ENCODE results near the gene PDC. TPM values are rescaled to one million over a fixed set of nuclear protein-coding genes. Genes with fewer than 3 reads are reported as not detected.
"Not testable (repeated sequence)": the region's sequence is repeated elsewhere in the genome, so short reads cannot be mapped to it uniquely, and the experiment has no call there.

Gene PDC
- total and polyA plus RNA-seq, 2 experiments from 2014 or later = not detected

- Histone ChIP-seq H3K9me2 (replicated peaks; ENCODE audit: insufficient read depth) (no peaks in the 10 kb centered on the region), H4K20me1 (ENCODE audit: insufficient read depth, poor library complexity, severe bottlenecking) (no peaks in the 10 kb centered on the region), H2AFZ (no peak overlapping the region), H3K27ac (no peak overlapping the region), H3K27me3 (no peaks in the 10 kb centered on the region), H3K9me3 (ENCODE audit: low read depth) (no peaks in the 10 kb centered on the region), H3K4me3 (no peak overlapping the region), H3K36me3 (replicated peaks; ENCODE audit: insufficient read depth, low read depth) (no peaks in the 10 kb centered on the region), H3K4me1 (ENCODE audit: insufficient read depth) (no peaks in the 10 kb centered on the region), H3K4me2 (no peak overlapping the region), H3K79me2 (no peaks in the 10 kb centered on the region)
- TF ChIP-seq EZH2phosphoT487 (IDR thresholded peaks at IDR 0.05; ENCODE audit: low read depth, severe bottlenecking, unreplicated experiment) (no peak), CTCF (IDR thresholded peaks at IDR 0.05; ENCODE audit: poor library complexity) (no peak), EZH2 (IDR thresholded peaks at IDR 0.05; ENCODE audit: borderline replicate concordance) (no peak)
- WGBS (ENCODE audit: low lambda C conversion rate, missing lambda C conversion rate) = 90% methylated on average over 3 of the region's 3 CpGs
- no peak for DNase-seq (ENCODE audit: low spot score)
These were observed 3.0 kb upstream of the PDC start for GRCh38 chr1:186463926-186464325.

- H3K79me2 ChIP-seq = no peaks in the 10 kb centered on the region
- TF ChIP-seq EZH2phosphoT487 (IDR thresholded peaks at IDR 0.05; ENCODE audit: low read depth, severe bottlenecking, unreplicated experiment) (no peak), EZH2 (IDR thresholded peaks at IDR 0.05; ENCODE audit: borderline replicate concordance) (no peak), CTCF (IDR thresholded peaks at IDR 0.05; ENCODE audit: poor library complexity) (no peak)
- no peak overlapping the region for H3K27ac ChIP-seq
- no peak overlapping the region for H3K4me3 ChIP-seq
- no peaks in the 10 kb centered on the region for H3K27me3 ChIP-seq
- 48% methylated on average over 5 of the region's 5 CpGs for WGBS (ENCODE audit: low lambda C conversion rate, missing lambda C conversion rate)
- no peak overlapping the region for H2AFZ ChIP-seq
- no peaks in the 10 kb centered on the region for H4K20me1 ChIP-seq (ENCODE audit: insufficient read depth, poor library complexity, severe bottlenecking)
- no peaks in the 10 kb centered on the region for H3K9me3 ChIP-seq (ENCODE audit: low read depth)
- no peak for DNase-seq (ENCODE audit: low spot score)
- no peaks in the 10 kb centered on the region for H3K9me2 ChIP-seq (replicated peaks; ENCODE audit: insufficient read depth)
- no peaks in the 10 kb centered on the region for H3K36me3 ChIP-seq (replicated peaks; ENCODE audit: insufficient read depth, low read depth)
- H3K4me1 ChIP-seq (ENCODE audit: insufficient read depth) = no peaks in the 10 kb centered on the region
- H3K4me2 ChIP-seq = no peak overlapping the region
These were observed 2.6 kb upstream of the PDC start for GRCh38 chr1:186463511-186463910.

- not testable (repeated sequence) for H3K27ac ChIP-seq; H3K9me3 ChIP-seq (ENCODE audit: low read depth); H3K4me1 ChIP-seq (ENCODE audit: insufficient read depth); H4K20me1 ChIP-seq (ENCODE audit: insufficient read depth, poor library complexity, severe bottlenecking); H3K9me2 ChIP-seq (replicated peaks; ENCODE audit: insufficient read depth); H2AFZ ChIP-seq; DNase-seq (ENCODE audit: low spot score); H3K27me3 ChIP-seq; H3K4me2 ChIP-seq; H3K36me3 ChIP-seq (replicated peaks; ENCODE audit: insufficient read depth, low read depth); H3K4me3 ChIP-seq; H3K79me2 ChIP-seq
- WGBS (ENCODE audit: low lambda C conversion rate, missing lambda C conversion rate) = over 99% methylated on average over 14 of the region's 14 CpGs
These were observed 1.8 kb downstream of the PDC start for GRCh38 chr1:186459161-186459560.

GRCh38 chr1:186456729-186457255, 4.1 kb downstream of the PDC start:
- WGBS (ENCODE audit: low lambda C conversion rate, missing lambda C conversion rate) = 89% methylated on average over 3 of the region's 3 CpGs
- Histone ChIP-seq H4K20me1 (ENCODE audit: insufficient read depth, poor library complexity, severe bottlenecking) (no peaks in the 10 kb centered on the region), H3K4me2 (no peak overlapping the region), H3K79me2 (no peaks in the 10 kb centered on the region), H3K27ac (no peak overlapping the region), H3K4me1 (ENCODE audit: insufficient read depth) (no peaks in the 10 kb centered on the region), H2AFZ (no peak overlapping the region), H3K27me3 (no peaks in the 10 kb centered on the region), H3K36me3 (replicated peaks; ENCODE audit: insufficient read depth, low read depth) (no peaks in the 10 kb centered on the region), H3K9me3 (ENCODE audit: low read depth) (no peaks in the 10 kb centered on the region), H3K4me3 (no peak overlapping the region), H3K9me2 (replicated peaks; ENCODE audit: insufficient read depth) (no peaks in the 10 kb centered on the region)
- no peak for TF ChIP-seq EZH2phosphoT487 (IDR thresholded peaks at IDR 0.05; ENCODE audit: low read depth, severe bottlenecking, unreplicated experiment)
- TF ChIP-seq EZH2 (IDR thresholded peaks at IDR 0.05; ENCODE audit: borderline replicate concordance) = no peak
- no peak for TF ChIP-seq CTCF (IDR thresholded peaks at IDR 0.05; ENCODE audit: poor library complexity)
- no peak for DNase-seq (ENCODE audit: low spot score)
